ENCODE data around the gene MYO1C. TPM values are rescaled to one million over a fixed set of nuclear protein-coding genes. Genes with fewer than 3 reads are reported as not detected.
"Not testable (repeated sequence)": the region's sequence is repeated elsewhere in the genome, so short reads cannot be mapped to it uniquely, and the experiment has no call there.

MYO1C gene
- total RNA-seq, 1 experiment from 2014 or later = 94.1 TPM

DNA sequence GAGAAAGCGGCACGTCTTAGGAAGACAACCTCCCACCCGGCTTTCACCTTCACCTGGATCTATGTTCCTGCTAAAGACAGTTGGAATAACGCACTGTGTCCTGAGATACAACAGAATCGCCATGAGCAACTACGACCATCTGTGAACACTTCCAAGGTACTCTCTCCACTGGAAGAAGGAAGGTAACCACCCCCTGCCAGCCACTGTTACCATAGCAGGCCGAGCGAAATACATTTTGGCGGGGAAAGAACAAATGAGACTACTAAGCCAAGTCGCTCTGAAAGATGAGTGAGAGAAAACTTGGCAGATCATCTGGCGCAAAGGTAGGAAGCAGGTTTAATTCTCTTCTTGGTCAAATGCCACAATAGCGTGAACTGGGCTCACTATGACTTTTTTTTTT lies 46.3 kb downstream of the MYO1C start:
- in situ Hi-C loops (cut with HindIII; ENCODE audit: low sequenced_read_pairs) = loop anchor here (5.0 kb wide), 1 partner anchor 61 kb away; no protein-coding TSS in a partner anchor
- peak; percentile 68 for DNase-seq (ENCODE audit: low spot score)

DNA sequence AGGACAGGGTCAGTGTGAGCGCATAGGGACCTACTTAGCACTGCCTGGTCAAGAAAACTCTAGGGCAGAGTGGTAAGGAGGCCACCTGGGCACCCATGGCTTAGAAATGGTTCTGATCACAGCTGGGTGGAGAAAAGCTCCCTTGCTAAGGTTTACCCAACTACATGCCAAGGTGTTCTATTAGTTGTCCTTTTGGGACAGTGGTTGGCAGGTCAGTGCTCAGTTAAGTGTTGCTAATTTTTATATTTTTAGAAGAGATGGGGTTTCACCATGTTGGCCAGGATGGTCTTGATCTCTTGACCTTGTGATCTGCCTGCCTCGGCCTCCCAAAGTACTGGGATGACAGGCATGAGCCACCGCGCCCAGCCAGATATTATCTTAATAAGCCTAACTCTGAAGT lies 46.8 kb downstream of the MYO1C start:
- in situ Hi-C loops (cut with HindIII; ENCODE audit: low sequenced_read_pairs) = loop anchor here (5.0 kb wide), 1 partner anchor 62 kb away; no protein-coding TSS in a partner anchor
- DNase-seq (ENCODE audit: low spot score) = not testable (repeated sequence)

- in situ Hi-C loops (cut with HindIII; ENCODE audit: low sequenced_read_pairs); DNase-seq (ENCODE audit: low spot score): not testable (repeated sequence)
Measured at GRCh38 chr17:1442721-1443120, 49.8 kb downstream of the MYO1C start.

GRCh38 chr17:1442187-1442586 lies 50.3 kb downstream of the MYO1C start:
- no peak for DNase-seq (ENCODE audit: low spot score)
- in situ Hi-C loops (cut with HindIII; ENCODE audit: low sequenced_read_pairs) = no loop called here

DNA sequence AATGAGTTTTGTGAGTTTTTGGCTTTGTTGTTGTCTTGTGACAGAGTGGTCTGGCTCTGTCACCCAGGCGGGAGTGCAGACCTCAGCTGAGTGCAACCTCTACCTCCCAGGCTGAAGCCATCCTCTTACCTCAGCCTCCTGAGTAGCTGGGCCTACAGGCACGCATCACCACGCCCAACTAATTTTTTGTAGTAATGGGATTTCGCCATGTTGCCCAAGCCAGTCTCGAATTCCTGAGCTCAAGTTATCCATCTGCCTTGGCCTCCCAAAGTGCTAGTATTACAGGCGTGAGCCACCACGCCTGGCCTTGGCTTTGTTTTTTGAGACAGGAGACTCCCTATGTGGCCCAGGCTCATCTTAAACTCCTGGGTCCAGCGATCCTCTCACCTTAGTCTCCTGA lies 51.6 kb downstream of the MYO1C start:
- in situ Hi-C loops (cut with HindIII; ENCODE audit: low sequenced_read_pairs) = no loop called here
- no peak for DNase-seq (ENCODE audit: low spot score)

GRCh38 chr17:1438593-1439083 lies 53.8 kb downstream of the MYO1C start:
- in situ Hi-C loops (cut with HindIII; ENCODE audit: low sequenced_read_pairs) = no loop called here
- DNase-seq (ENCODE audit: low spot score) = no peak

DNA sequence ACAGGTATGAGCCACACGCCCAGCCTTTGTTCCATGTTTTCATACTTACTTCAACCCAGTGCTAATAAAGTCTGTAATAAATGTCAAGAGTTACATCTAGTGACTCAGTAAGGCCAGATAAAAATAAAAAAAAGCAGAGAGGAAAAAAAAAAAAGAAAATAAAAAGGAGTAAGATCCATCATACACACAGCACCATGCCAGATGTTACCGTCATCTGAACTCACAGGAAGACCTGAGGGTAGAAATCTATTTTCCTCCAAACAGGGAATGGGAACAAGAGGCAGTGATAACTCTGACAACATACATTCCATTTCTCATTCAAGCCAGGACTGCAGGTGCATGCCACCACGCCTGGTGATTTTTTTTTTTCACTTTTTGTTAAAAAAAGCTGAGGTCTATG lies 57.2 kb downstream of the MYO1C start:
- in situ Hi-C loops (cut with HindIII; ENCODE audit: low sequenced_read_pairs) = no loop called here
- DNase-seq (ENCODE audit: low spot score) = no peak

DNA sequence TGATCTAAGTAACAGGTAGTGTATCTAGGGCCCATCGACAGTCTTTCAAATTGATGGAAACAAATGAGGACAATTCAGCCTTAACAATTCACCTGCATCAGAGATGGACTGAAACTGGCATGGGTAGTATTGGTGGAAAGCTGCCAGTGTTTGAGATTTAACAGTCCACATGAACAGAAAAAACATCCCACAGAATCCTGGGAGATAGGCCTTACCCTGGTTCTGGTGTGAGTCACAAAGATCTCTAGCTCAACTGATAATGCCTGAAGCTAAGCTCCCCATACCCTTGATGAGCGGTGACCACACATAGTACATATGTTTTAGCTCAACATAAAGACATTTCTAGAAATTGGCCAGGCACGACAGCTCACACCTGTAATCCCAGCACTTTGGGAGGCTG lies 58.3 kb downstream of the MYO1C start:
- DNase-seq (ENCODE audit: low spot score) = no peak
- in situ Hi-C loops (cut with HindIII; ENCODE audit: low sequenced_read_pairs) = no loop called here

GRCh38 chr17:1431631-1432104 lies 60.8 kb downstream of the MYO1C start:
- no peak for DNase-seq (ENCODE audit: low spot score)
- in situ Hi-C loops (cut with HindIII; ENCODE audit: low sequenced_read_pairs) = no loop called here

- in situ Hi-C loops (cut with HindIII; ENCODE audit: low sequenced_read_pairs) = no loop called here
- DNase-seq (ENCODE audit: low spot score) = no peak
Measured at GRCh38 chr17:1423456-1424135, 68.9 kb downstream of the MYO1C start.

- no peak for DNase-seq (ENCODE audit: low spot score)
- in situ Hi-C loops (cut with HindIII; ENCODE audit: low sequenced_read_pairs) = no loop called here
Measured at GRCh38 chr17:1422885-1423284, 69.6 kb downstream of the MYO1C start.

DNA sequence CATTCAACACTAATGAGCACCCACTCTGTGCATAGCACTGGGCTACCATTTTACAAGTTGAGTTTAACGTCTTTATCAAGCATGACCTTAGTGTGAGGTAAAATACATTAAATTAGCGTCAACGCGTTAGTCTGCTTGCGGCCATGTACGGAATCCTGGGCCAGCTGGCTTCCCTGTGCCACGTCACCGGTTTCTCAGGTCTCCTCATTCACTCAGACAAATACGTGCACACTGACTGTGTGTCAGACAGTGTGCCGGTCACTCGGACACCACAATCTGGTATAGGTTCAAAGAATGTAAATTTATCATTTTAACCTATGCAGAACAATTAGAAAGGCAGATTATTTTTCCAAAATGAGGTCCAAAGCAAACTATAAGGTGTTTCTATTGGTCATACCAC lies 71.0 kb downstream of the MYO1C start:
- in situ Hi-C loops (cut with HindIII; ENCODE audit: low sequenced_read_pairs) = no loop called here
- no peak for DNase-seq (ENCODE audit: low spot score)

DNA sequence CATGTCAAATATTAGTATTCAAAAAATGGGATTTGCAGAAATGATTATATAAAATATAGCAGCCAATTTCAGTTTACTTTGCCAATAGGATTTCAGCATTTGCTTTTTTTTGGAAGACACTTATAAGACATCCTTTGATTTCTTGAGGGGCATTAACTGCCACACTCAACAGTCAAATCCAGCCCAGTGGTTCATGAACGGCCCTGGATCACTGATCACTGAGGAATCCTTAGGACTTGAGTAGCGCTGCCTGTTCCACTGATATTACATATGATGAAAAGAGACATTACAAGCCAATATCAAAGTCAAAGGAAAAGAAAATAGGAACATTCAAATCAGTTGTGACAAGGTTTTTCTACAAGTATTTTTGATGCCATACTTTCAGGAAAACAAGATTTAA lies 71.5 kb downstream of the MYO1C start:
- in situ Hi-C loops (cut with HindIII; ENCODE audit: low sequenced_read_pairs) = no loop called here
- DNase-seq (ENCODE audit: low spot score) = no peak

DNA sequence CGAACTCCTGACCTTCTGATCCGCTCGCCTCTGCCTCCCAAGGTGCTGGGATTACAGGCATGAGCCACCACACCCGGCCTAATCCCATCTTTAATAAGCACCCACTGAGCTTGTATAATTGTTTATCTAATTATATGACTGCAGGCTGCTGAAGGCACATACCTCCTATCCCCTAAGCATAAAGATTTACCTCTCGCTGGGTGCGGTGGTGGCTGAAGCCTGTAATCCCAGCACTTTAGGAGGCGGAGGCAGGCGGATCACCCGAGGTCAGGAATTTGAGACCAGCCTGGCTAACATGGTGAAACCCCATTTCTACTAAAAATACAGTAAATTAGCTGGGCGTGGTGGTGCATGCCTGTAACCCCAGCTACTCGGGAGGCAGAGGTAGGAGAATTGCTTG lies 72.3 kb downstream of the MYO1C start:
- in situ Hi-C loops (cut with HindIII; ENCODE audit: low sequenced_read_pairs) = no loop called here
- DNase-seq (ENCODE audit: low spot score) = no peak

DNA sequence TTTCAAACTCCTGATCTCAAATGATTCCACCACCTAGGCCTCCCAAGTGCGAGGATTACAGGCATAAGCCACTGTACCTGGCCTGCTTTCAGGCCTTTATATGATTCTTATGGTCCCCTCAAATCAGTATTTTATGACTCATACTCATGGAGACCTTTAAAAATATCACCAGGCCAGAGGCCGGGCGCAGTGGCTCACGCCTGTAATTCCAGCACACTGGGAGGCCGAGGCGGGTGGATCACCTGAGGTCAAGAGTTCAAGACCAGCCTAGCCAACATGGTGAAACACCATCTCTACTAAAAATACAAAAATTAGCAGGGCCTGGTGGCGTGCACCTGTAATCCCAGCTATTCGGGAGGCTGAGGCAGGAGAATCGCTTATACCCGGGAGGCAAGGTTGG lies 74.0 kb downstream of the MYO1C start:
- in situ Hi-C loops (cut with HindIII; ENCODE audit: low sequenced_read_pairs); DNase-seq (ENCODE audit: low spot score): not testable (repeated sequence)

DNA sequence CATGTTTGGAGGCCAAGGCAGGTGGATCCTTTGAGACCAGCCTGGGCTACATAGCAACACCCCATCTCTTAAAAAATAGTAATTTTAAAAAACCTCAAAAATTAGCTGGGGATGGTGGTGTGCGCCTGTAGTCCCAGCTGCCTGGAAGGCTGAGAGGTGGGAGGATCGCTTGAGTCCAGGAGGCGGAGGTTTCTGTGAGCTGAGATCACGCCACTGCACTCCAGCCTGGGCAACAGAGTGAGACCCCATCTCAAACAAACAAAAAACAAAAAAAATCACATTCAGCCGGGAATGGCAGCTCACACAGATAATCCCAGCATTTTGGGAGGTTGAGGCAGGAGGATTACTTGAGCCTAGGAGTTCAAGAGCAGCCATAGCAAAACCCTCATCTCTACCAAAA lies 76.1 kb downstream of the MYO1C start:
- in situ Hi-C loops (cut with HindIII; ENCODE audit: low sequenced_read_pairs) = no loop called here
- no peak for DNase-seq (ENCODE audit: low spot score)

- no peak for DNase-seq (ENCODE audit: low spot score)
- in situ Hi-C loops (cut with HindIII; ENCODE audit: low sequenced_read_pairs) = no loop called here
Measured at GRCh38 chr17:1414634-1415033, 77.9 kb downstream of the MYO1C start.

Measured in G401 (cell line).